NCI-H2227 treated with DMSO at 0.1 percent for 48 hours (cell line): ENCODE results near the gene KDM4C.
"Not testable (repeated sequence)": the region's sequence is repeated elsewhere in the genome, so short reads cannot be mapped to it uniquely, and the experiment has no call there.

ENCODE experiments used
- DNase-seq: peaks from one replicate; lab custom pipeline; 2025; lab: John Stamatoyannopoulos, UW

Gene KDM4C

DNA sequence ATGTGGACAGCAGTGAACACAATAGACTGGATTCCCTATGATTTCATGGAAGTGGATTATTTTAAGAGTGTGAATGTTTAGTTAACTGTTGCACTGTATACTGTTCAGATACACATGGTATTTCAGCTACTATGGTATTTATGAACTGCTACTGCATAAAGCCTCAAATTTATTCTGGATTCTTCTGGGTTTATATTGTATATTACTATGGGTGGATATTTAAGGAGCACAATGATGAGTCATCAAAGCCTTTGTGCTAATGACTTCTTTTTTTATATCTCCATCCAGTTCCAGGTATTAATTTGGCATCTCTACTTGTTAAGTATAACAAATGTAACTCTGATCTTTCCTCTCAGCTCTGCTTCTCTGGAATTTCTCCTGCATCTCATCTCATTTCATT lies 6.8 kb downstream of the KDM4C start:
- no peak for DNase-seq

GRCh38 chr9:6764950-6765349 lies 7.2 kb downstream of the KDM4C start:
- no peak for DNase-seq

DNA sequence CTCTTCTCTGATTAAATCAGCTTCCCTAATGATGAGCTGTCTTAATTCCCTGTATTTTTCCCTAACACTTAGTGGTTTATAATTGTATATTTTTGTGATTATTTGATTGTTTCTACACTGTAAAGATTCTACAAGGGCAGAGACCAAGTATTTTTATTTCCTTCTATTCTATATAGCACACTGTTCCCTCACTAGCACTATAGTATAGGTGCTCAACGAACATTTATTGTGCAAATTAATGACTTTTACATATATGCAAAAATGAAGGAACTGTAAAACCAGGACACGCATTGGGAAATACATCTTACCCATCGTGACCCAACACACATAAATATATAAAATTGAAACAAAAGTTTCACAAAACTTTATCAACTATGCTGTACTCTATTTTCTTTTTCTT lies 7.6 kb downstream of the KDM4C start:
- no peak for DNase-seq

DNA sequence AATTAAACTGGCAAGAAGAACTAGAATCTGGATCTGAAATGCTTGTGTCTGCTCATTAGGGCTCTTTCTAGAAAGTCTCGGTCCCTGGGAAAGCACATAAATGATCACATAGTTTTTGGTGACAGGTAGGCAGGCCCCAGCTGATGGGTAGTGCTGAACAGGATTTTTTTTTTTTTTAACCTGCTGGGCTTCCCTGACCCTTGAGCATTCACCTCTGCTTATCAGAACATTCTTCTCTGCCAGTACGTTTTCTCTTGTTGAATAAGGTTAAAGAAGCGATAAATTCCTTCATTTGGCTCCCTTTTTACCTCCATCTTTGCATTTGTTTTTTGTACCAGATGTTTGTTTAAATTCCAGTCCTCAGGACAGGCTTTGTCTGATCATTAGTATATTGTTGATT lies 8.8 kb downstream of the KDM4C start:
- DNase-seq = no peak

DNA sequence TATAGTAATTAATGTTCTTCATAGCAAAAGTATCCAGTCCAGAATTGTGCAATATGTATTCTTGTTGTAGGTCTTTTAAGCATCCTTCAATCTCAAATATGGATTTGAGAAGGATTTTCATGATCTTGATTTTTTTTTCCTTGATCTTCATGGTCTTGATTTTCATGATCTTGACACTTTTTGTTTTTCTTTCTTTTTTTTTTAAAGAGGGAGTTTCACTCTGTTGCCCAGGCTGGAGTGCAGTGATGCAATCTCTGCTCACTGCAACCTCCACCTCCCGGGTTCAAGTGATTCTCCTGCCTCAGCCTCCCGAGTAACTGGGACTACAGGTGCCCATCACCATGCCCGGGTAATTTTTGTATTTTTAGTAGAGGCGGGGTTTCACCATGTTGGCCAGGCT lies 10.8 kb downstream of the KDM4C start:
- DNase-seq = not testable (repeated sequence)

- DNase-seq = no peak
These were observed 13.9 kb downstream of the KDM4C start for GRCh38 chr9:6771722-6772121.

DNA sequence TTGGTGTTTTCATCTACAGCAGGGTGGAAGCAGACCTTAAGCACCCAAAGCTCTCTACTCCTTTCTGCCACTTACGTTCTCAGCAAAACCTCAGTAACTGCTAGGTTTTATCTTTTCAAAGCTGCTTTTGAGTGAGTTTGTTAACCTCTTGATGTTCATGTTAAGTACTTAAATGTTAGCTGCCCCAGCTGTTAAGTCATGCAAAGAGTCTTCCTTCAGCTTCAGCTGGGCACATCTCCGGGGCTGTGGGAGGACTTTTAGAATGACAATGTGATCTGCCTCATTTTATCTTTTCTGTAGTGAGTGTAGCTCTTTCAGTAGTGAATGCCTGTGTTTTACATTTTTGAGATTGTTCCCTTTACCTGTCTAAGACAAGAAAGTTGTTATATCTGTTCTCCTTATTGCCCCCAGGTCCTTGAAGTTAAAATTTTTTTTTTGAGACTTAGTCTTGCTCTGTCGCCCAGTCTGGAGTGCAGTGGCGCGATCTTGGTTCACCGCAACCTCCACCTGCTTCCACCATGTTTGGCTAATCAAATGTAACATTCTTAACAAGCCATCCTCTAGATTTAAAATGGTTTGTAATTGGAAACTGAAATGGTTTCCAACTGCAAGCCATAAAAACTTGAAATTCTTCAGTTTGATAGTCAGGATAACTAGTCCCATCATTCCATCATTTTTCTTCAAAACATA lies 19.6 kb downstream of the KDM4C start:
- DNase-seq = no peak

- no peak for DNase-seq
These were observed 21.9 kb downstream of the KDM4C start for GRCh38 chr9:6779417-6780241.

- DNase-seq = no peak
These were observed 22.9 kb downstream of the KDM4C start for GRCh38 chr9:6780690-6781089.

- DNase-seq = no peak
These were observed 23.7 kb downstream of the KDM4C start for GRCh38 chr9:6781476-6781875.

DNA sequence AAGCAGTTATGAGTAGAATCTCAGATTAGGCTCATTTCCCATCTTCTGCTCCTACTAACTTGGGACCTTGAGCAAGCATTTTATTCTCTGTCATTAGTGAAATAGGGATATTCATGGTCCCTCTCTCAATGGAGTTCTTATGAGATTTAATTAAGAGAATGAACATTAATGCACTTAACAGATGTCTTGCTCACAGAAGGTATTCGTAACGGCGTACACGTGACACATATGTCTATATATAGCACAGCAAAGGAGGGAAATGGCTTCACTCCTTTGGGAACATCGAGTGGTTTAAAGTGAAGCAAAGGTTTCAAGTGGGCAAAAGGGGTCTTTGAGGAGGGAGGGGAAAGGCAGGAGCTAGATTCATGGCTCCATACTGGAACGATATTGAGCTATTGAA lies 24.6 kb downstream of the KDM4C start:
- no peak for DNase-seq

GRCh38 chr9:6782981-6783380 lies 25.2 kb downstream of the KDM4C start:
- DNase-seq = no peak

- DNase-seq = no peak
These were observed 26.0 kb downstream of the KDM4C start for GRCh38 chr9:6783753-6784152.

DNA sequence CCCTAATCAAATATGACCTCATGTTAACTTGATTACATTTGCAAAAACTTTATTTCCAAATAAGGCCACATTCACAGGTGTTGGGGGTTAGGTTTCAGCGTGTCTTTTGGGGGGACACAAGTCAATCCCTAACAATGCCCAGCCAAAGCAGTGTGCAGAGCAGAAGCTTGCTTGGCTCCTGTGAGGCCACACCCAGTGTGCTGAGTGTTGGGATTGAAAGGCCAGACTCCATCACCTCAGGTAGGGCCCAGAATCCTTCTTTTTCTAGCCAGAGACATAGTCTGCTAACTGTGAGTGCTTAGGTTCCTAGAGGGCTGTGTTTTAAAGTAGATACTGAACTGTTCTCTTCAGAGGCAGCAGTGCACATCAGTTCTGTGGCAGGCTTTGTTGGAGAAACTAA lies 27.9 kb downstream of the KDM4C start:
- DNase-seq = no peak

DNA sequence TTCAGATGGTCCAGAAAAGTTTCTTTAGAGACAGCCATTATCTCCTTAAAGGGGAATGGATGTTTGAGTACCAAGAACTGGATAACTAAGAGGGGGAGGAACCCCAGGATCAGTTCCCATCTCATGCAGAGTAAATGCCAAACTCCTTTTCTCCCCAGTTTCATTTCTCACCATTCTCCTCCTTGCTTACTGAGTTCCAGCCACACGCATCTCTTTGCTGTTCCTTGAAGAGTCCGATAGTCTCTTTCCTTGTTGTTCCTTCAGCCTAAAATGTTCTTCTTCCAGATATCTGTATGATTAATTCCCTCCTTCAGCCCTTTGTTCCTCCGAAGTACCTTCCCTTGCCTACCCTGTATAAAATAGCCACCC lies 30.0 kb downstream of the KDM4C start:
- DNase-seq = no peak

DNA sequence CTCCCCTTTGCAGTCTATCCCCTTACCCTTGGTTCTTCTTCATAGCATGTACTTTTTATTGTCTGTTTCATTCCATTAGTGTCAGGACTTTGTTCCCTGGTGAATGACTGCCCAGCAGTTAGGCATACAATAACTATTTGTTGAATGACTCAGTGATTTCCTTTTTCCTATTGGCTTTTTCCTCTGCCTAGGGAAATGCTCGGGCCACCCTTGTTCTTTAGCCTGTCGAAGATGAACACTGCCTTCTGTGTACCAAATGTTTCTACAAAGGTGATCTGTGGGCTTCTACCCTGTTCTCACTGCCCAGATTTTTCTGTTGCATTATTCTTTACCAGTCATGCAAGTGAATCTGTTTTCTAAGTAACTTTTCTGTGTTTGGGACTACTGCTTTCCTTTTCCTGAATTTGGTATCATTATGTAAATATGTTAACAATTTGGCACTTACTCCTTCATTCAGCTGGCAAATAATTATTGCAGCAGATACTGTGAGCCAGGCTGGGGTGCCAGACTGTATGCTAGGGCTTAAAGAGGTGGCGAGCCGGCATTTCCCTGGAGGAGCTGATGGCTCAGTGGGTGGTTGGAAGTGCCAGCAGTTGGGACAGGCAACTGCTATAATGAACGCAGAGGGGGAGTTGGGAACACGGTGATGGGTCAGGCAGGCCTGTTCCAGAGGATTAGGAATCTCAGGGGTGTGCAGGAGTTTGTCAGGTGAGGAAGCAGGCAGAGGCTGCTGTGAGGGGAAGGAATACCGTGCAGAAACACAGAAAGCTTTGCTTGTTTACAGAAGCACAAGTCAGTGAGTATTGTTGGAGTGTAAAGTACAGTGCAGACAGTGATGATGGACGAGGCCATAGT lies 30.6 kb downstream of the KDM4C start:
- no peak for DNase-seq

- DNase-seq = not testable (repeated sequence)
These were observed 31.2 kb downstream of the KDM4C start for GRCh38 chr9:6789017-6789338.

- no peak for DNase-seq
These were observed 33.1 kb downstream of the KDM4C start for GRCh38 chr9:6790866-6791265.

GRCh38 chr9:6793203-6793602 lies 35.4 kb downstream of the KDM4C start:
- DNase-seq = no peak

DNA sequence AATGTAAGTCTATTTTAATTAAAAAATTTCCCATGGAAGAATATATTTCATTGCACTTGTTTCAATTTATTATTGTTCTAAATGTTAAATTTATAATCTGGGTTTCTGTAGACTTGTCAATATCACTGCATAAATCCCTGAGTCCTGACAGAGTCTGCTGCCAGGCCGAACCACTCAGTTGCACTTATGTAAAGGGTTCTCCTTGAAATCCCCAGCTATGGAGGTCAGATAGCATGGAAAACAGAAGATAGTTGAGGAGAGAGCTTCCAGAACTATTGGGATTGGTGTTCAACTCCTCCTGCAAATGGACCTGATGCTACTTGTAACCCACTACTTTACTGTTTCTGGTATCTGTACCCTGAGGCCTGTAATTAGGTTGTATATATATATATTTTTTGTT lies 37.2 kb downstream of the KDM4C start:
- no peak for DNase-seq

DNA sequence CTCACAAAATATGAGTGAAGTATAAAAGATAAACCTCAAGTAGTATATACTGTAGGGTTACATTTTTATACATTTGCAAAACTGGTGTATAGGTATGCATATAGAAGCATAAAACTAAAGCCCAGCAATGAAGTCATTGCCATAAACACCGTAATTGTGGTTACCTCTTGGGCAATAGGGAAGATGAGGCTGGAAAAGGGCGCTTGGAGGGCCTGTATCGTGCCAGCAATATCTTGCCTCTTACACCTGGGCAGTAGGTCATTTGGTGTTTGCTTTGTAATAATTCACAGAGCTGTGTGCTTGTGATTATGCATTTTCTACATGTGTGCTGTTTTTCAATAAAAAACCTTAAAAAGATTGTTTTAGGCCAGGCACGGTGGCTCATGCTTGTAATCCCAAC lies 45.2 kb downstream of the KDM4C start:
- no peak for DNase-seq

DNA sequence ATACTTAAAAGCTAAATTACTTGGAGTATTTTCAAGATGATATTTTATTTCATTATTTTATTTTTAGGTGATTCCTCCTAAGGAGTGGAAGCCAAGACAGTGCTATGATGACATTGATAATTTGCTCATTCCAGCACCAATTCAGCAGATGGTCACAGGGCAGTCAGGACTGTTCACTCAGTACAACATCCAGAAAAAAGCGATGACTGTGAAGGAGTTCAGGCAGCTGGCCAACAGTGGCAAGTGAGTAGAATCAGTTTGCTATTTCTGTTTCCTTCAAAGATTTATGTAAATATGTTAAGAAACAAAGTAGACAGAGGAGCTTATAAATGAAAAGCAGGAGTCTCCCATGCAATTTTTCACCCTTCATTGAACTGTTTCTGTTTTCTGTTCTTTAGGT lies 47.8 kb downstream of the KDM4C start:
- no peak for DNase-seq

DNA sequence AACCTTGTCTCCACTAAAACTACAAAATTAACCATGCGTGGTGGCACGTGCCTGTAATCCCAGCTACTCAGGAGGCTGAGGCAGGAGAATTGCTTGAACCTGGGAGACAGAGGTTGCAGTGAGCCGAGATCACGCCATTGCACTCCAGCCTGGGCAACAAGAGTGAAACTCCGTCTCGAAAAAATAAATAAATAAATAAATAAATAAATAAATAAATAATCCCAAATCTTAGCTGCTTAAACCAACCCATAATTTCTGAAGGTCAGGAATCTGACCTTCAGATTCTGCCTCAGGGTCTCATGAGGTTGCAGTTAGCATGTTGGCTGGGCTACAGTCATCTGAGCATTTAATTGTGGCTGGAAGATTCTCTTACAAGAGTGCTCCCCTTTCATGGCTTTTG lies 48.5 kb downstream of the KDM4C start:
- not testable (repeated sequence) for DNase-seq
